NK-92 (cell line): ENCODE results near the gene DLG1.

ENCODE experiments used
- DNase-seq: peaks from one replicate; lab custom pipeline; 2025; ENCODE audit not compliant: unreplicated experiment; lab: John Stamatoyannopoulos, UW

DLG1 gene

GRCh38 chr3:197298341-197298944, at the start of gene DLG1:
Gene DLG1, minus strand, starts transcription at chr3:197298612. Its CDS starts 1,408 bp downstream, at chr3:197297204.
- no peak for DNase-seq

GRCh38 chr3:197348014-197348413, 49.6 kb upstream of the DLG1 start:
- no peak for DNase-seq

GRCh38 chr3:197345390-197345789, 47.0 kb upstream of the DLG1 start:
- no peak for DNase-seq

- no peak for DNase-seq
These were observed 46.3 kb upstream of the DLG1 start for GRCh38 chr3:197344582-197345318.

GRCh38 chr3:197343656-197344408, 45.4 kb upstream of the DLG1 start:
- no peak for DNase-seq

GRCh38 chr3:197343111-197343510, 44.7 kb upstream of the DLG1 start:
- no peak for DNase-seq

GRCh38 chr3:197340521-197340871, 42.1 kb upstream of the DLG1 start:
- DNase-seq, result no peak

- no peak for DNase-seq
These were observed 41.6 kb upstream of the DLG1 start for GRCh38 chr3:197339841-197340520.

GRCh38 chr3:197338586-197338985, 40.2 kb upstream of the DLG1 start:
- no peak for DNase-seq

- DNase-seq, result no peak
These were observed 39.2 kb upstream of the DLG1 start for GRCh38 chr3:197337656-197338055.

- no peak for DNase-seq
These were observed 38.8 kb upstream of the DLG1 start for GRCh38 chr3:197337214-197337613.

GRCh38 chr3:197336348-197336747, 37.9 kb upstream of the DLG1 start:
- DNase-seq, result no peak

GRCh38 chr3:197335428-197336132, 37.2 kb upstream of the DLG1 start:
- no peak for DNase-seq

GRCh38 chr3:197333901-197334639, 35.7 kb upstream of the DLG1 start:
- no peak for DNase-seq

GRCh38 chr3:197331131-197331530, 32.7 kb upstream of the DLG1 start:
- no peak for DNase-seq

- no peak for DNase-seq
These were observed 31.0 kb upstream of the DLG1 start for GRCh38 chr3:197329382-197329781.

GRCh38 chr3:197328198-197328597, 29.8 kb upstream of the DLG1 start:
- no peak for DNase-seq

- DNase-seq, result no peak
These were observed 29.3 kb upstream of the DLG1 start for GRCh38 chr3:197327701-197328100.

GRCh38 chr3:197325773-197326172, 27.4 kb upstream of the DLG1 start:
- no peak for DNase-seq

- no peak for DNase-seq
These were observed 23.7 kb upstream of the DLG1 start for GRCh38 chr3:197322149-197322548.
